Keratinocyte (primary cell): Measurements from ENCODE around the gene CRPPA.
"Not testable (repeated sequence)": the region's sequence is repeated elsewhere in the genome, so short reads cannot be mapped to it uniquely, and the experiment has no call there.

ENCODE experiments used
- CTCF ChIP-seq, 3 experiments: IDR thresholded peaks in 1 of 3; conservative IDR thresholded peaks in 1 of 3; optimal IDR thresholded peaks in 1 of 3; 2 replicates in 2 of 3; 3 replicates in 1 of 3; pipeline versions ENCODE3 to v1.5.1; 2011; ENCODE audit warnings: low read length in 3 of 3, mild to moderate bottlenecking in 3 of 3, moderate library complexity in 2 of 3, control low read depth in 1 of 3, inconsistent platforms in 1 of 3; ENCODE audit not compliant: insufficient read depth in 2 of 3; ENCODE audit errors: extremely low read depth in 1 of 3
- EZH2 ChIP-seq: IDR thresholded peaks from one replicate; pipeline ENCODE4 v1.6.1; 2012; ENCODE audit warnings: inconsistent platforms, mild to moderate bottlenecking, low read length, moderate library complexity

DNA sequence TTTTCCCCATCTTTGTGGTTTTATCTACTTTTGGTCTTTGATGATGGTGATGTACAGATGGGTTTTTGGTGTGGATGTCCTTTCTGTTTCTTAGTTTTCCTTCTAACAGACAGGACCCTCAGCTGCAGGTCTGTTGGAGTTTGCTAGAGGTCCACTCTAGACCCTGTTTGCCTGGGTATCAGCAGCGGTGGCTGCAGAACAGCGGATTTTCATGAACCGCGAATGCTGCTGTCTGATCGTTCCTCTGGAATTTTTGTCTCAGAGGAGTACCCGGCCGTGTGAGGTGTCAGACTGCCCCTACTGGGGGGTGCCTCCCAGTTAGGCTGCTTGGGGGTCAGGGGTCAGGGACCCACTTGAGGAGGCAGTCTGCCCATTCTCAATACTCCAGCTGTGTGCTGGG is 38.2 kb downstream of the CRPPA start:
- TF ChIP-seq CTCF (optimal IDR thresholded peaks at IDR 0.05 in 1 of 3, IDR thresholded peaks at IDR 0.05 in 1 of 3, conservative IDR thresholded peaks at IDR 0.05 in 1 of 3; ENCODE audit: extremely low read depth in 1 of 3, insufficient read depth in 2 of 3, low read length in 3 of 3); EZH2: not testable (repeated sequence)
